ENCODE measurements around the gene AASDHPPT.

GRCh38 chr11:106137758-106138157 lies 60.3 kb downstream of the AASDHPPT start:
- TF ChIP-seq CTCF (IDR thresholded peaks at IDR 0.05; ENCODE audit: low read length), result no peak
- no peak for TF ChIP-seq EZH2 (IDR thresholded peaks at IDR 0.05; ENCODE audit: borderline replicate concordance, low read length)

Measured in OCI-LY1 (cell line).